Caco-2 (cell line): Measurements from ENCODE around the gene C1QTNF7. TPM values are rescaled to one million over a fixed set of nuclear protein-coding genes. Genes with fewer than 3 reads are reported as not detected.

ENCODE experiments used
- BruUV-seq: library from RNA; stranded (reverse); fragments of 400-500 nt; replicated peaks from 2 replicates; lab custom pipeline; 2021; lab: Mats Ljungman, UMichigan
- CTCF ChIA-PET: fragments of 300-600 bp; sonication (Branson Sonifier 250); formaldehyde crosslinking; loops from one replicate; lab custom pipeline; 2022; ENCODE audit warnings: antibody characterized with exemption; lab: Charles Lee
- POLR2A ChIA-PET: fragments of 300-600 bp; sonication (Branson Sonifier 250); formaldehyde crosslinking; loops from one replicate; lab custom pipeline; 2022; ENCODE audit warnings: antibody characterized with exemption; lab: Charles Lee
- DNase-seq, 2 experiments: peaks; one replicate each; pipeline versions ENCODE4 v3.0.0 to v3.0.0-alpha.2; 2020 to 2022
- H3K27me3 ChIP-seq: replicated peaks from 2 replicates; pipeline ENCODE4 v1.6.0; 2011; ENCODE audit warnings: low read length; ENCODE audit not compliant: control insufficient read depth, insufficient read depth
- H3K36me3 ChIP-seq: 2 replicates; pipeline ENCODE4 v1.5.1; 2011; ENCODE audit warnings: low read length; ENCODE audit not compliant: control insufficient read depth, insufficient read depth
- H3K4me1 ChIP-seq: fragments of 250-450 bp; sonication (Bioruptor Pico); 2 replicates; pipeline ENCODE4 v1.5.1; 2020; ENCODE audit warnings: mild to moderate bottlenecking
- H3K4me3 ChIP-seq: 2 replicates; pipeline ENCODE4 v1.5.1; 2011; ENCODE audit warnings: low read depth, mild to moderate bottlenecking, control low read depth, low read length
- H3K9me3 ChIP-seq: fragments of 250-450 bp; sonication (Bioruptor Pico); 2 replicates; pipeline ENCODE4 v1.5.1; 2020; ENCODE audit warnings: mild to moderate bottlenecking, moderate library complexity
- H3K27ac Mint-ChIP-seq: one replicate; pipeline ENCODE4 v1.8.0; 2022; ENCODE audit warnings: mixed read lengths; ENCODE audit not compliant: unreplicated experiment
- H3K27me3 Mint-ChIP-seq: one replicate; pipeline ENCODE4 v1.8.0; 2022; ENCODE audit warnings: mixed read lengths; ENCODE audit not compliant: insufficient read depth, unreplicated experiment
- H3K36me3 Mint-ChIP-seq: one replicate; pipeline ENCODE4 v1.8.0; 2022; ENCODE audit warnings: mild to moderate bottlenecking, mixed read lengths; ENCODE audit not compliant: insufficient read depth, unreplicated experiment
- H3K4me1 Mint-ChIP-seq: one replicate; pipeline ENCODE4 v1.8.0; 2022; ENCODE audit warnings: low read depth, mixed read lengths; ENCODE audit not compliant: unreplicated experiment
- H3K4me3 Mint-ChIP-seq: one replicate; pipeline ENCODE4 v1.8.0; 2022; ENCODE audit warnings: mild to moderate bottlenecking, moderate library complexity, mixed read lengths; ENCODE audit not compliant: unreplicated experiment
- H3K9me3 Mint-ChIP-seq: one replicate; pipeline ENCODE4 v1.8.0; 2022; ENCODE audit warnings: mixed read lengths; ENCODE audit not compliant: unreplicated experiment
- intact Hi-C: fragments of 100-400 bp; cut with micrococcal nuclease; formaldehyde crosslinking; loops from one replicate; pipeline ENCODE4 v1.10.0; 2022; ENCODE audit not compliant: unreplicated experiment
- total RNA-seq: library from RNA; stranded (reverse); gene quantifications from 2 replicates; pipeline ENCODE4 v1.2.3, GENCODE V29; 2022
- TF ChIP-seq, protein P1 (sequence below), 2 experiments: fragments of 200-600 bp in 1 of 2; IDR thresholded peaks; 1 replicate in 1 of 2; 2 replicates in 1 of 2; pipeline versions ENCODE4 v1.5.1 to v1.8.0; 2011 to 2022; ENCODE audit warnings: antibody characterized with exemption in 1 of 2, control low read depth in 1 of 2, inconsistent platforms in 1 of 2, low read depth in 1 of 2, low read length in 1 of 2, mild to moderate bottlenecking in 1 of 2, moderate library complexity in 1 of 2; ENCODE audit not compliant: insufficient read depth in 1 of 2, severe bottlenecking in 1 of 2, unreplicated experiment in 1 of 2

C1QTNF7 gene
- total RNA-seq, 1 experiment from 2014 or later: not detected

GRCh38 chr4:15402146-15402545 lies 25.7 kb upstream of the C1QTNF7 start:
- CTCF ChIA-PET: no interaction called here
- H3K27me3 ChIP-seq: no peaks in the 10 kb centered on the region

GRCh38 chr4:15402974-15403373 lies 24.9 kb upstream of the C1QTNF7 start:
- no TSS peak for BruUV-seq
- peaks cover 13% of the 10 kb centered on the region for H3K4me1 Mint-ChIP-seq
- DNase-seq: no peak
- H3K27me3 ChIP-seq: no peaks in the 10 kb centered on the region
- H3K4me3 ChIP-seq: no peak overlapping the region
- no peaks in the 10 kb centered on the region for H3K9me3 ChIP-seq
- H3K36me3 ChIP-seq: no peaks in the 10 kb centered on the region
- POLR2A ChIA-PET: no interaction called here
- CTCF ChIA-PET: no interaction called here
- no peak overlapping the region for H3K27ac Mint-ChIP-seq
- H3K4me1 ChIP-seq: no peaks in the 10 kb centered on the region
- no peaks in the 10 kb centered on the region for H3K36me3 Mint-ChIP-seq
- no peaks in the 10 kb centered on the region for H3K9me3 Mint-ChIP-seq
- intact Hi-C loops: no loop called here
- TF ChIP-seq, protein P1, sequence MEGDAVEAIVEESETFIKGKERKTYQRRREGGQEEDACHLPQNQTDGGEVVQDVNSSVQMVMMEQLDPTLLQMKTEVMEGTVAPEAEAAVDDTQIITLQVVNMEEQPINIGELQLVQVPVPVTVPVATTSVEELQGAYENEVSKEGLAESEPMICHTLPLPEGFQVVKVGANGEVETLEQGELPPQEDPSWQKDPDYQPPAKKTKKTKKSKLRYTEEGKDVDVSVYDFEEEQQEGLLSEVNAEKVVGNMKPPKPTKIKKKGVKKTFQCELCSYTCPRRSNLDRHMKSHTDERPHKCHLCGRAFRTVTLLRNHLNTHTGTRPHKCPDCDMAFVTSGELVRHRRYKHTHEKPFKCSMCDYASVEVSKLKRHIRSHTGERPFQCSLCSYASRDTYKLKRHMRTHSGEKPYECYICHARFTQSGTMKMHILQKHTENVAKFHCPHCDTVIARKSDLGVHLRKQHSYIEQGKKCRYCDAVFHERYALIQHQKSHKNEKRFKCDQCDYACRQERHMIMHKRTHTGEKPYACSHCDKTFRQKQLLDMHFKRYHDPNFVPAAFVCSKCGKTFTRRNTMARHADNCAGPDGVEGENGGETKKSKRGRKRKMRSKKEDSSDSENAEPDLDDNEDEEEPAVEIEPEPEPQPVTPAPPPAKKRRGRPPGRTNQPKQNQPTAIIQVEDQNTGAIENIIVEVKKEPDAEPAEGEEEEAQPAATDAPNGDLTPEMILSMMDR (IDR thresholded peaks at IDR 0.05; ENCODE audit: insufficient read depth in 1 of 2, low read depth in 1 of 2, low read length in 1 of 2, severe bottlenecking in 1 of 2, unreplicated experiment in 1 of 2): no peak
- no peak overlapping the region for H3K4me3 Mint-ChIP-seq
- H3K27me3 Mint-ChIP-seq: peaks cover 33% of the 10 kb centered on the region

More at GRCh38 chr4:15402146-15402545, 25.7 kb upstream of the C1QTNF7 start:
- TF ChIP-seq, protein P1 (IDR thresholded peaks at IDR 0.05; ENCODE audit: insufficient read depth in 1 of 2, low read depth in 1 of 2, low read length in 1 of 2, severe bottlenecking in 1 of 2, unreplicated experiment in 1 of 2): no peak
- DNase-seq: no peak
- H3K27me3 Mint-ChIP-seq: peaks cover 30% of the 10 kb centered on the region
- Histone ChIP-seq H3K4me3 (no peak overlapping the region), H3K4me1 (no peaks in the 10 kb centered on the region), H3K36me3 (no peaks in the 10 kb centered on the region), H3K9me3 (no peaks in the 10 kb centered on the region)
- intact Hi-C loops: no loop called here
- no peak overlapping the region for H3K27ac Mint-ChIP-seq
- POLR2A ChIA-PET: no interaction called here
- H3K36me3 Mint-ChIP-seq: no peaks in the 10 kb centered on the region
- no peaks in the 10 kb centered on the region for H3K9me3 Mint-ChIP-seq
- no TSS peak for BruUV-seq
- H3K4me1 Mint-ChIP-seq: peaks cover 13% of the 10 kb centered on the region
- H3K4me3 Mint-ChIP-seq: no peak overlapping the region

- Mint-ChIP-seq H3K36me3 (no peaks in the 10 kb centered on the region), H3K27ac (no peak overlapping the region), H3K9me3 (no peaks in the 10 kb centered on the region), H3K27me3 (peaks cover 33% of the 10 kb centered on the region), H3K4me3 (no peak overlapping the region), H3K4me1 (peaks cover 13% of the 10 kb centered on the region)
- Histone ChIP-seq H3K4me3 (no peak overlapping the region), H3K27me3 (no peaks in the 10 kb centered on the region), H3K9me3 (no peaks in the 10 kb centered on the region), H3K36me3 (no peaks in the 10 kb centered on the region), H3K4me1 (no peaks in the 10 kb centered on the region)
- POLR2A ChIA-PET: no interaction called here
- BruUV-seq: no TSS peak
- CTCF ChIA-PET: no interaction called here
- intact Hi-C loops: no loop called here
- no peak for DNase-seq
- TF ChIP-seq, protein P1 (IDR thresholded peaks at IDR 0.05; ENCODE audit: insufficient read depth in 1 of 2, low read depth in 1 of 2, low read length in 1 of 2, severe bottlenecking in 1 of 2, unreplicated experiment in 1 of 2): no peak
Observed at GRCh38 chr4:15405018-15405417, 22.8 kb upstream of the C1QTNF7 start.
